Measurements from ENCODE around the gene WNT5B. TPM values are rescaled to one million over a fixed set of nuclear protein-coding genes. Genes with fewer than 3 reads are reported as not detected.

WNT5B gene
- total RNA-seq, 2 donors from 2014 or later = 1.5 to 3.0 TPM

DNA sequence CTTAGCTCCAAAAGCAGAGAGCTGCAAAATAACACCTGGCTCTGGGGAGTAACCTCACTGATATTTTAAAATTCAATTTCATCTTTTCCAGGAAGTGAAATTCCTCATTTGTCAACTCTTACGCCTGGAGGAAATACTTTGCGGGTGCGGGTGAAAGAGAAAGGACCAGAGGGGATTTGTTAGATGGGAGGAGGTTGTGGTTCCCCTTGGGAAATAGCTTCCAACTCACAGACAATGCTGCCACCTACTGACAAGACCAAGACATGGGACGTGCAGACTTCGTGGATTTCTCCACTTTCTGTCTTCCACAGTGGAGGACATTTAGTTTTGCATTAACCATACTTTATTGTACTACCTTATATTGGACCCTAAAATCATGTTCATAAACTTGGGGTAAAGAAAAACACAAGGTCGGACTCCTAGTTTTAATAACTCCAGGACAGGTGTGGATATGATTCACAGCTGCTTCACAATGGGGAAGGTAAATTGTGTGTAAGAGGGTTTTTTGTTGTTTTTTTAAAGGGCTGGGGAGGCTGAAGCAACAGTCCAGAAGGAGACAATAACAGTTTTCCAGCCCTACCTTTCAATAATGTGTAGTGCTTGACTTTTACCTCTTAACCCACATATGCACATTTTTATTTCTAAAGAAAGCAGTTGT lies 45.5 kb upstream of the WNT5B start:
- DNase-seq (ENCODE audit: low spot score) = no peak
- TF ChIP-seq, protein P1, sequence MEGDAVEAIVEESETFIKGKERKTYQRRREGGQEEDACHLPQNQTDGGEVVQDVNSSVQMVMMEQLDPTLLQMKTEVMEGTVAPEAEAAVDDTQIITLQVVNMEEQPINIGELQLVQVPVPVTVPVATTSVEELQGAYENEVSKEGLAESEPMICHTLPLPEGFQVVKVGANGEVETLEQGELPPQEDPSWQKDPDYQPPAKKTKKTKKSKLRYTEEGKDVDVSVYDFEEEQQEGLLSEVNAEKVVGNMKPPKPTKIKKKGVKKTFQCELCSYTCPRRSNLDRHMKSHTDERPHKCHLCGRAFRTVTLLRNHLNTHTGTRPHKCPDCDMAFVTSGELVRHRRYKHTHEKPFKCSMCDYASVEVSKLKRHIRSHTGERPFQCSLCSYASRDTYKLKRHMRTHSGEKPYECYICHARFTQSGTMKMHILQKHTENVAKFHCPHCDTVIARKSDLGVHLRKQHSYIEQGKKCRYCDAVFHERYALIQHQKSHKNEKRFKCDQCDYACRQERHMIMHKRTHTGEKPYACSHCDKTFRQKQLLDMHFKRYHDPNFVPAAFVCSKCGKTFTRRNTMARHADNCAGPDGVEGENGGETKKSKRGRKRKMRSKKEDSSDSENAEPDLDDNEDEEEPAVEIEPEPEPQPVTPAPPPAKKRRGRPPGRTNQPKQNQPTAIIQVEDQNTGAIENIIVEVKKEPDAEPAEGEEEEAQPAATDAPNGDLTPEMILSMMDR (IDR thresholded peaks at IDR 0.05) = peak; percentile 81 to 90
- Histone ChIP-seq H3K4me3 (no peak overlapping the region), H3K27me3 (no peaks in the 10 kb centered on the region), H3K9me3 (no peaks in the 10 kb centered on the region), H3K36me3 (no peaks in the 10 kb centered on the region), H3K4me1 (peaks cover 0 to 30% of the 10 kb centered on the region in 2 donors), H3K27ac (no peak overlapping the region)

DNA sequence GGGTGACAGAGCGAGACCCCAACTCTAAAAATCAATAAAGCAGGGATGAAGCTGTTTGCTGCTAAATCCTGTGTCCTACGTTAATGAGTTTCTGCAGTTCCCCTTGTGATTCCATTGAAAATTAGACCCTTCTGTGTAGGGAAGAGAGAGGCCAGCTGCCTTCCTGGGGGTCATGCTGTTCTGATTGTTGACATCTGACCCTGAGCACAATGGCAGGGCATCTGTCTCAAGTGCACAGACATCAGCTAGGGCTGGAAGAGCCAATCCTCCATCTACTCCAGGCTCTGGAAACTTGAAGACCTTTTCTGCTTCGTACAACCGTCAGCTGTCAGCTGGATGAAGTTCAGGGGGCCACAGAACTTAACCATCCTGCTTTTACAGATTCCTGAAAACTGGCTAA lies 44.7 kb upstream of the WNT5B start:
- DNase-seq (ENCODE audit: low spot score) = no peak
- TF ChIP-seq, protein P1 (IDR thresholded peaks at IDR 0.05) = no peak
- Histone ChIP-seq H3K36me3 (no peaks in the 10 kb centered on the region), H3K27ac (no peak overlapping the region), H3K4me3 (no peak overlapping the region), H3K9me3 (no peaks in the 10 kb centered on the region), H3K27me3 (no peaks in the 10 kb centered on the region), H3K4me1 (peaks cover 0 to 30% of the 10 kb centered on the region in 2 donors)

DNA sequence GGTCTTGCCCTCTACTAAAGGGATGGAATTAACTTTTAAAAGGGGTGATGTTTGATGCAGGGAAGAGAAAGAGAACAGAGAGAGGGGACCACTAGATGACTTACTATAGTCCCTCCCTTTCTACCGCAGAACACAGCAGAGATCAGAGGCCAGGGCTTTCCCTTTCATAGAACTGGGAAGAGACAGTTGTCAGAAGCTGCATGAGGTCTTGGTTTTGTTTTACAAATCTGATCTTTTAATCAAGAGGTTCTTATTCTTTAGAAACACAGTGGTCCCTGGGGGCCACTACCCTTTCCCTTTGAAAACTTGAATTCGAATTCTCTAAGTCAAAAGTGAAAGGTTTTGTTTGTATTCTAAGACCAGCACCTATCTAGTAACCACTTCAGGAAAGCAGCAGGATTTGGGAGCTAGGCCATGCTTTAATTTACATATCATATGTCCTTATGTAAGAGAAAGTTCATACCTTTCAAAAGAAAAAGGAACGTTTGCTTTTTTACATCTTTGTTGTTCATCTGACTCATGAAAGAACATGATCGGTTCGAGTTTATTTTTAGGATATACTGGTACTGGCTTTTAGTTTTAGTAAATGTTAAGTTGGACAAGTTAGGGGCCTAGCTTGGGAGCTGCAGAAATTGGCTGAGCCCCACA lies 41.0 kb upstream of the WNT5B start:
- H3K4me3 ChIP-seq = no peak overlapping the region

DNA sequence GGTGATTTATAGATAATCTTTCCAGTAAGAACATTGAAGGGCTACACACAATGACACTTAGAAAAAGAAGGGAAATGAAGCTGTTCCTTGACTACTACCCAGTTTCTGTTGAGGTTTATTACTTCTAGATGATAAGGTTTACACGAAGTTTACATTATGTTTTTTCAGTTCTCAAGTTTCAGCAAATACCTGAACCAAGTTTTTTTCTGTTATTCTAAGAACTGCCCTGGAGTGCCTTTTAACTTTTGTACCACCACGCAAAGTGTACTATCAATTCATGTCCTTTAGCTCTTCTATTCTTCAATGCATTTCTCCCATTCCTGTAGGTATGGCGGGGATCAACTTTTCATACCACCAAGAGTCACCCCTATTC lies 40.5 kb upstream of the WNT5B start:
- no peaks in the 10 kb centered on the region for H3K27me3 ChIP-seq
- H3K27ac ChIP-seq = no peak overlapping the region
- H3K4me3 ChIP-seq = no peak overlapping the region
- peaks cover 0 to 54% of the 10 kb centered on the region in 2 donors for H3K4me1 ChIP-seq
- no peak for DNase-seq (ENCODE audit: low spot score)
- H3K9me3 ChIP-seq = no peaks in the 10 kb centered on the region
- no peaks in the 10 kb centered on the region for H3K36me3 ChIP-seq
- TF ChIP-seq, protein P1 (IDR thresholded peaks at IDR 0.05) = no peak

More for the DNA sequence above, 41.0 kb upstream of the WNT5B start:
- H3K4me1 ChIP-seq = peaks cover 0 to 54% of the 10 kb centered on the region in 2 donors
- no peak overlapping the region for H3K27ac ChIP-seq
- H3K9me3 ChIP-seq = no peaks in the 10 kb centered on the region
- no peak for DNase-seq (ENCODE audit: low spot score)
- H3K36me3 ChIP-seq = no peaks in the 10 kb centered on the region
- TF ChIP-seq, protein P1 (IDR thresholded peaks at IDR 0.05) = no peak
- no peaks in the 10 kb centered on the region for H3K27me3 ChIP-seq

DNA sequence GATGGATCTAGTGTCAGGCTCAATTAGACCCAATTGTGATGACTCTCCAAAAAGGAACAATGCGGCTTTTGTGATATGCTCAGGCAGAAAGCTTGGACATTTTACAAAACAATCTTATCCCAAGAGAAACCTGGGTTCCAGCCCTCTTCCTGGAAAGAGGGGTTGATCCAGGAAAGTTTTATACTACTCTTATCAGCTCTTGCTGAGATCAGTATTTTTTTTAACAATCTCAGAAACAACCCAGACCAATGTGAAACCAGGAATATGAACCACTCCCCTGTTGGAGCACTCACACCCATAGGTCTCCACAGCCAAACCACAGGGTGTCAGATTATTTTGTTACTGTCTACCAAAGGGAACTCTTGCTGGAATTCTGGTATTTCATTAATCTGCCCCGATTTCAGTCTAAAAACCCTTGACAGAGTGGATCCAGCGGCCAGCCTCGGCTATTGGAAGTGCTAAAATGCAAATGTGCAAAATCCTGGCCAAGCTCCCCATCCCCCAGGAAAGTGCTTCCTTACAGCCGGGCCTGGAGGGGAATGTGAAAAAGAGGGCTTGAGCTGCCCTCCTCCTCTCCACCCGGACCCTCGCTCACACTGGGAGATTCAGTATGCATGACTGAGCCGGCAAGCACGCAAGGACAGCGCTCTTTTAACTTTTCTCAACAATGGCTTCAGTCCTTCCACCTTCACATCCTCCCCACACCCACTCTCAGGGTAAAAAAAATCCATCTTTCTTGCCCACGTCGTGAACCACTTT lies 38.6 kb upstream of the WNT5B start:
- Histone ChIP-seq H3K27me3 (no peaks in the 10 kb centered on the region), H3K27ac (peak overlapping the region; percentile 50 to 63), H3K4me3 (peak overlapping the region in 1 of 2 donors; percentile 27), H3K36me3 (no peaks in the 10 kb centered on the region), H3K4me1 (peaks cover 0 to 62% of the 10 kb centered on the region in 2 donors), H3K9me3 (no peaks in the 10 kb centered on the region)
- TF ChIP-seq, protein P1 (IDR thresholded peaks at IDR 0.05) = no peak
- no peak for DNase-seq (ENCODE audit: low spot score)
